NCI-H526 (cell line): ENCODE measurements around the gene SPATA21.
A peak's percentile ranks its signal among the peaks of the same experiment; 100 is the strongest.
"Not testable (repeated sequence)": the region's sequence is repeated elsewhere in the genome, so short reads cannot be mapped to it uniquely, and the experiment has no call there.

Experiments used
- DNase-seq, 2 experiments: peaks; one replicate each; lab custom pipeline; 2025; lab: John Stamatoyannopoulos, UW

Gene SPATA21

DNA sequence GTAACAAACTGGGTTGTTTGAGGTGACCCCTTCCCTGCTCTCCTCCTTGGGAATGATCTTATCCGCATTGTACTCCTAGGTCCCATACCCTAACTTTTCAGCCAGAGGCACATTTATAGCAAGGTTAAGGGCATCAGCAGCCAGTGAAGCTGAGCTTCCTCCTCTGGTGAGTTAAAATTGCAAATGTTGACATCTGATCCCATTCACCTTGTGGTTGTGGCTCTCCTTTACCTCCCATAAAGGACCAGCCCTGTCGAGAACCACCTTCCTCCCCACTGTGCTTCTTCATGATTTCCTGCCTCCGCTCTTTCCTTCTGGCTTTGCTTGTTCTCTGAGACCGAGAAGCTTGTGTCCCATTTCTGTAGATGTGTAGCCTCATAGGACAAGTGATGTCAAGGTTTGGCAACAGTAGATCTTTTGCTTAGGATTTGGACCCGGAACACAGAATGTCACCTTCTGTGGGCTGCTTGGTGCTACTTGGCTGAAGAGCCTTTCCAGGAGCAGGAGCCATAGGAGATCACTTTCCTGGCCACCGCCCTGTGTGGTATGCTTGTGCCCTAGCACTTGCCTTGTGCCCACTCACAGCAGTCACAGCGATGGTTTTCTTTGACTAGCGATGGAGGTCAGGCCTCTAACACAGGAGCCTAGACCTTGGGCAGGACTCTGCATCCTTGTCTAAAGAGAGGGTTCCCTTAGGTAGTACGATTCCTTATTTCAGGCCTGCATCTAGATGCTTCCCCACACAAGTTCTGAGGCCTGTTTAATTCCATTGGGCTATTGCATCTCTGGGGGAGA, 51.4 kb downstream of the SPATA21 start:
- no peak for DNase-seq

DNA sequence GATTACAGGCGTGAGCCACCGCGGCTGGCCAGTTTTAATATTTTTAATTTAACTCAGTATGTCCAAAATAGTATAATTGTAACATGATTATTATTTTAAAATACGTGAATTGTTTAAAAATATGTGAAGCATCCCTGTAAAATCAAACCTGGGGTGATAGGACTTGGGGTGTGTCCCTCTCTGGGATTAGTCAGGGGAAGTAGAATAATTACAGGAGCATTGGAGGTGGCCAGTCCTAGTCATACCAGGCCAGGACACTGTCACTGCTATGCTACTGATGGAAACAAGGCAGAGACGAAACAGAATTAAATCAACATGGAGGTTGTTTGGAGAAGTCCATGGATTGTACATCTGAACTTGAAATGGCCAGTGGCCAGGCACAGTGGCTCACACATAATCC, 53.3 kb downstream of the SPATA21 start:
- no peak for DNase-seq

DNA sequence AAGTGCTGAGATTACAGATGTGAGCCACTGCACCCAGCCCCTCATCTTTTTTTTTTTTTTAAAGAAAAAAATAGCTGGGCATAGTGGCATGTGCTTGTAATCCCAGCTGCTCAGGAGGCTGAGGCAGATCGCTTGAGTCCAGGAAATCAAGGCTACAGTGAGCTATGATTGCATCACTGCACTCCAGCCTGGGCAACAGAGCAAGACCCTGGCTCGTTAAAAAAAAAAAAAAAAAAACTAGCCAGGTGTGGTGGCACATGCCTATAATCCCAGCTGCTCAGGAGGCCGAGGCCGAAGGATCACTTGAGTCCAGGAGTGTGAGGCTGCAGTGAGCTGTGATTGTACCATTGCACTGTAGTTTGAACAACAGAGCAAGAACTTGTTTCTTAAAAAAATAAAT, 56.4 kb downstream of the SPATA21 start:
- no peak for DNase-seq

DNA sequence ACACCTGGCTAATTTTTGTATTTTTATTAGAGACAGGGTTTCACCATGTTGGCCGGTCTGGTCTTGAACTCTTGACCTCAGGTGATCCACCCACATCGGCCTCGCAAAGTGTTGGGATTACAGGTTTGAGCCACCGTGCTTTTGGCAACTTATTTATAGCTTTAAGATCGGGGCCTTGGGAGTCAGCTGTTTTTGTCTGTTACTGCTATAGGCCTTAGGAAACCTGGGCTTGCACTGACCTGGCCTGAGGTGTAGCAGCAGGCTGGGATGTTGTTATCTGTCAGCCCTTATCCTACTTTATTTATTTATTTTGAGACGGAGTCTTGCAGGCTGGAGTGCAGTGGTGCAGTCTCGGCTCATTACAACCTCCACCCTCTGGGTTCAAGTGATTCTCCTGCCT, 58.8 kb downstream of the SPATA21 start:
- DNase-seq, result no peak

DNA sequence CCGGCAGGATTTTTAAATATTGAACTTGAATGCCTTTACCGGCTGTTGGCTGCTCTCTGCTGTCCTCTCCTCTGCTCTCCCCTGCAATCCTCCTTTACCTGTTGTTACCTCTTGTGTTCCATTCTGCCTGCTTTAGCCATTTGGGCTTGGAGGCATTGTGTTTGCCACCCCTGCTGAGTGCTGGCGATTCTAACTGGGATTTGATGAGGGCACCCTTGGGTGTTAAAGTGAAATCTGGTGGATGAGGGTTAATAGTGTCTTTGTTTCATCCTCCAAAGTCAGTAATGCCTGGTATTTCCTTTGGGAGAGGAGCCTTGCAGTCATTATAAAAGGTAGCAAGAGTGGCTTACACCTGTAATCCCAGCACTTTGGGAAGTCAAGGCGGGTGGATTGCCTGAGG, 60.3 kb downstream of the SPATA21 start:
- DNase-seq, result no peak

DNA sequence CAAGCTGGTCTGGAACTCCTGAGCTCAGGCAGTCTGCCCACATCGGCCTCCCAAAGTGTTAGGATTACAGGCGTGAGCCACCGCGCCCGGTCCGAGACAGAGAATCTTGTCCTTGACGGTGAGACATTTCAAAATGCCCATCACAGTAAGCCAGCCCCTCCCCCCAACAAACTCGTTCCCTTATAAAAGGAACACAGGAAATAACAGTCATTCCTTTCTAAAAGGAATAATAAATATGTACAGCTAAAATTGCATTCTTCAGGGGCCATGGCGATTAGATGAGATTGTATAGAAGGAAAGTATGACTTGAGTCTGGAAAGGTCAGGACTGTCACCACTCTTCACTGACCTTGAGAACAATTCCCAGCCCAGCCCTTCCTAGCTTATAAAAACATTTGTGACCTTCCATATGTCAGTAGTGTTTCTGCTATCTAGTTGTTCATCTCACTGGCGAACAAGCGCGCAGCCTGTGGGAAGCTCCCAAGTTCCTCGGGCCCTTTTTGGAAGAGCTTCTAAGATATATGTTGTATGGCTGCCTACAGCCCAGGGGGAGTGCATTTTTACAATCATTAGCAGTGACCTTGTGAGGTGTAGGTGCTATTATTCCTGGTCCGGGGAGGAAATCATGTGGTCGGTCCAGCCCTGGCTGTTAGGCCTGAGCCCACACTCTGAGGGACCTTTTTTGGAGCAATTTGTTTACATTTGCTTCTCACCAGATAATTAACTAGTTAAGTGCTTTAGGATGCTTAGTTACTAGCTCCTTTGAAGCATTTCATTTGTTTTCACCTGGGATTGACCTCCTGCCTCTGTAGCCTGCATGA, 61.5 kb downstream of the SPATA21 start:
- DNase-seq, result no peak

DNA sequence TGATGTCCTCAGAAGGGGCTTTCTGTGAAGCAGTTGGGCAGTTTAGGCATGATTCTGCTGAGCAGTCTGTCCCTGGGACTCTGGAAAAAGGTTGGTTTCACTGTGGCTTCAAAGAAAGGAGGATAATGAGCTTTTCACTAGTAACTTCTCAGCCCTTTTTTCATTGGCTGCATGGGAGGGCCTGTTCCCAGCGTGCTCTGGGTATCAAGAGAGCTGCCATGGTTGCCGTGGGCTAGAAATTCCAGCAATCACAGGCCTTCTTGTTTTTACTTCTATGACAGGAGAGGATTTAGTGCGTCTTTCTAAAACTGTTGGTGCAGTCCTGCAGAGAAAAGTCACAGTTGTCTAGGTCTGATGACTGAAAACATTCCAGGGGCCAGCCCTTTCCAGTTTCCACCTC, 63.0 kb downstream of the SPATA21 start:
- no peak for DNase-seq

DNA sequence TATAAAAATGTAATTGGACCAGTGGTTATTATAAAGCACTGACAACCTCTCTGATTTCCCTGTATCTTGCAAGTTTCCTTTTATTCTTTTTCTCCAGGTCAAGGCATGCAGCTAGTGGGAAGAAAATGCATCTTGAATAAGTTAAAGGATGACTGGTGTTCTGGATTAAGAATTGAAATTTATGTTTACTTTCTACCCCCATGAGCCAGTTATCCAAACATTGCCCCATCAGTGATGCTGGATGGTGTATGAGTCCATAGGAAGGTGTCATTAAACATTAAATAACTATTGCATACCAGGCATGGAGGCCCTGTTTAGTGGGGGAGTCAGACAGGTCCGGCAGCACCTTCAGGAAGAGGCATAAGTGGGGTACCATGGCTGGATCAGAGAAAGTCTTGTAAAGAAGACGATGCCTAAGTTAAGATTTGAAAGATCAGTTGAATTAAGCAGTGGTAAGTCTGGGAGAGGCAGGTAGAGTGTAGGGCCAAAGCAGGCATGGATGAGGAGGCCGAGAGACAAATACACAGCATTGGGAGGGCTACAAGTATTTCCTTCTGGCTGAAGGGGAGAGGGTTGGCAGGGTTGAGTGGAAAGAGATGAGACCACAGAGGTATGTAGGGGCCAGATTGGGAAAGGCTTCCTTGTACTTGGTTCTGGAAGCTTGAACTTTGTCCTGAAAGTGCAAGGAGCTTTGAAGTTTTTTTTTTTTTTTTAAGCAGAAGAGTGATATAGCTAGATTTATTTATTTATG, 64.5 kb downstream of the SPATA21 start:
- DNase-seq, result no peak

DNA sequence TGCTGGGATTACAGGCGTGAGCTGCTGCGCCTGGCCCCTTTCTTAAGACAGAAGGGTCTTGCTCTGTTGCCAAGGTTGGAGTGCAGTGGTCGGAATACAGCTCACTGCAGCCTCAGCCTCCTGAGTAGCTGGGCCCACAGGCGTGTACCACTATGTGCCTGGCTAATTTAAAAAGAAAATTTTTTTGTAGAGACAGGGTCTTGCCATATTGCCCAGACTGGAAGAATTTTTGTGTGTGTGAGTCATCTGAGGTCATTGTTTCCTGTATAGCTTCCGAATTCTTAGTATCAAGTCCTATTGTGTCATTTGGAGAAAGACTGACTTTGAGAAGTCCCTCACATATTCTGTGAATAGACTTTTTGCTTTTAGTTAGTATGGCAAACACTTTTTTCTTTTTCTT, 65.5 kb downstream of the SPATA21 start:
- DNase-seq, result no peak

DNA sequence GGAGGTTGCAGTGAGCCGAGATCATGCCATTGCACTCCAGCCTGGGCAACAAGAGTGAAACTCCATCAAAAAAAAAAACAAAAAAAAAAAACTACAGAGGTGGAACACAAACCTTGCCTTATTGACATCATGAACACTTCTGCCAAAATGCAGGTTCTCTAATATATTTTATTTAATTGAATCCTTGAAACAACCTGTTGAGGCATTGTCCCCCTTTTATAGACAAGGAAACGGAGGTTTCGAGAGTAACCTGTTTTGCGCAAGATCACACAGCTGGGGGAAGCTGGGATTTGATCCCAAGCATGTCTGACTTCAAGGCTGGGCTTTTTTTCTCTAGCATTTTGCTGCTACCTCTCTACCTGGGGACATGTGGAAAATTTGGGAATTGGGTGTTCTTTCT, 67.4 kb downstream of the SPATA21 start:
- DNase-seq, result no peak

DNA sequence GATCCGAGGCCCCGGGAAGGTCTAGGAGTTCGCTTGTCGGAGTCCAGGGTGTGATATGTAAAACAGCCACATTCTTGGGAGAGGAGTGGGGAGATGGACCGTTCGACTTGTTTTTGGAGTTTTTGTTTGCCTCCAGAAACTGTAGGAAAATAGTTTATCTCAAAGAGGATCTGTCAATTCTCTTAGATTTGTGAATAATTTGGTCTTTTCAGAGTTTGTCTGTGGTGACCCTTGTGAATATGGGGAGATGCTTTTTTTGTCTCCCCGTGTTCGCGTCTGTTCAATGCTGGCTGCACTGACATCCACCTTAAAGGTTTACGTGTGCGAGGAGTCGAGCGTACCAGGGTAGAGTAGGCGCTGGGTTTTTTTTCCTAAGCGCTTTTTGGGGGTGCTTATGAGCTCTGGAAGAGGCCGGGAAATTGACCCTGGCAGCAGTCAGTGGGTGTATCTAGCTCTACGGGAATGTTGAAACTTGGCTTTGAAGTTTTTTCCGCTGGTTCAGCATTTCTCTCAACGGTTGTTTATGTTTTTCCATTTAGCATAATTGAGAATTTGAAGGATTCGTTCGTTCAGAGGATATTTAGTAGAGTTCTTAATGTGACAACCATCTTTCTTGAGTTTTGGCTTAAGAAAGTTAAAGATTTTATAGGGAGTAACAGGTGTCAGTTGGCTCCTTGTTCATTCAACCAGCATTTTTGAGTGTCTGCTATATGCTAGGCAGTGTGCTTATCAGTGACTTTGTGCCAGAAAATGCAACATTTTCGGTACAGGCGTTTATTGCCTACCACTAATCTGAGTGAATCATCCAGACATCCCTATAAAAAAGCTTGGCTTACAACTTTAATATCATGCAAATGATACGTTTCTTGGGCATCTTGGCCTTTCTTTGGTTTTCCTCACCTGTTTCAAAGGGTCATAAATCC, 69.0 kb downstream of the SPATA21 start:
- DNase-seq, result no peak

DNA sequence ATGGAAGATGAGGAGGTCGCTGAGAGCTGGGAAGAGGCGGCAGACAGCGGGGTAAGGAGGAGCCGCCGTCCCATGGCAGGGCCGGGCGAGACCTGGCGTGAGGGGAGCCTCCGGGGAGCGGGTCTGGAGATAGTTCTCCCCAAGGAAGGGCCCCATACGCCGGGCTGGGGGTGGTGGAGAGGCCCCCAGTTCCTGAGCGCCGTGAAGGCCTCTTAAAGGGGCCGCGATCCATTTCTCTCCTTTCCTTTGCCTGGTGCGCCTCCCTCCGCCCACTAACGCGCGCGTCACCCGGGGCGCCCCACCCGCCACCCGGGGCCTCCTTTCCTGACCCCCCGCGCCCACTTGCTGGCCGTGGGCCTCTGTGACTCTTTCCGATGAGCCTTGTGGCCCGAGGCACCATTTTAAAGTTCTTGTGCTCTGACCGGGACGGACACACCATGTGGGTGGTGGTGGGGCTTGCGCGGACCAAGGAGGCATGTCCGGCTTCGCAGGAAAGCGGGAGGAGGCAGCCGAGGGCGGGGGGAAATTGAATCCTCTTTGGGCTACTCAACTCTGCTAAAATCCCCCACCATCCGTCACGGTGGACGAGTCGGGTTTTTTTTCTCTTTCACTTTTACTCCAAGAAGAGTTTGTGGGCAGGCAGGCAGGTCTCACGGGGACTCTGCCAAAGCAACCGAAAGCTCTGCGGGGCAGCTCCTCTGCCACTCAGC, 69.8 kb downstream of the SPATA21 start:
- DNase-seq, result peak; percentile 86 to 92

DNA sequence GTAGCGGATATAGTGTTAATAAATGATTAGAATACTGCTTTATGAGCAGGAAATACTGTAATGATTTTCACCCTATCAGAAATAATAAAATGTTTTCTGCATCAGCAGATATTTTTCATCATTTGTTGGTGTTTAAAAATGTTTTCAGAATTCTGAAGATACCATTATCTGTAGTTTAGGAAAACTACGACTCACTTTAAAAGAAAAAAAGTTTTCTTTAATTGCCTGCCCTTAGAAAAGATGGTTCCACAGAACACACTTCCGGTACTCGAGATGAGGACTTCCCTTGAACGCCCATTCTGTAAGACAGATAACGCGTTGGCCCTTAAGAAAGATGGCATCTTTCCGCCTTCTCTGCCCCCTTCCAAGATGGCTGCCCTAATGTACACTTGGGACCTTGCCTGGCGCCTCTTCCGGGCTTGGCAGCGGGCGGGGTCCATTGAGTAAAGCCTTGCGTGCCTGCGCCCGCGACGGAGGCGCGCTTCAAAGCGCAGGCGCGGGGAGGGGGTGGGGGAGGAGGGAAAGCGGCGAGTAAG, 70.4 kb downstream of the SPATA21 start, which contains the start of gene SZRD1:
Gene SZRD1 (plus strand): TSS at position 521 of the 536 bp plus-strand sequence. CDS start 16 bp downstream, outside the sequence.
- peak; percentile 99 to 100 for DNase-seq

DNA sequence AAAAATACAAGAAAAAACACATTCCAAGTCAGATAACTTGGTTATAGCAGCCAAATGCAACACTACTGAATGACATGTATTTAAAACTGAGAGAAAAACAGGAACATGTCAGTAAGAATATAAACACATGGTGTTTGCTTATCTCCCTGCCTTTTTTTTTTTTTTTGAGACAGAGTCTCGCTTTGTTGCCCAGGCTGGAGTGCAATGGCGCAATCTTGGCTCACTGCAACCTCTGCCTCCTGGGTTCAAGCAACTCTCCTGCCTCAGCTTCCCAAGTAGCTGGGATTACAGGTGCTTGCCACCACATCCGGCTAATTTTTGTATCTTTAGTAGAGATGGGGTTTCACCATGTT, 72.1 kb downstream of the SPATA21 start:
- not testable (repeated sequence) for DNase-seq

DNA sequence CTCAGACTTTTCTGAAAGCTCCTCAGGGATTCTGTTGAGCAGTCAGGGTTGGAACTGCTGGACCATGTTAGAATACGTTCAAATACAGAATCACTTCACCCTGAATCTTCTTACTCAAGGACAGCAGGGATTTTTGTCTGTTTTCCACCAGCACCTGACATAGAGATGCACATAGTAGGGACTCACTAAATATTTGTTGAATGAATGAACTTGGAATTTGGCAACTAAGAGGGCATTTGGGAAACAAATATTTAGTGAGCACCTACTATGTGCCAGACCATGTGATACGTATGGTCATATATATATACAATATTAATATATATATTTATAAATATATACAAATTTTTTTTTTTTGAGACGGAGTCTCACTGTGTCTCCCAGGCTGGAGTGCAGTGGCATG, 80.4 kb downstream of the SPATA21 start:
- DNase-seq, result no peak

DNA sequence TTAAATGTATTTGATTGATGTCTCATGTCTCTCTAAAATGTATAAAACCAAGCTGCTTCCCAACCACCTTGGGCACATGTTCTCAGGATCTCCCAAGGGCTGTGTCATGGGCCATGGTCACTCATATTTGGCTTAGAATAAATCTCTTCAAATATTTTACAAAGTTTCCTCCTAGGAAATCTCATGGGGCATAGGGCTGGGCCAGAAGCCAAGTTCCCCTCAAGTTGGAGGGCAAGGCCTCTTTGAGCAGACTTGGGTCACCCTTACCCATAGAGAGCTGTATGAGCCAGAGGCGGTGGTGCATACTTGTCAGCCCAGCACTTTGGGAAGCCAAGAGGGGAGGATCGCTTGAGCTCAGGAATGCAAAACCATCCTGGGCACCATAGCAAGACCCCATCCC, 82.6 kb downstream of the SPATA21 start:
- no peak for DNase-seq

DNA sequence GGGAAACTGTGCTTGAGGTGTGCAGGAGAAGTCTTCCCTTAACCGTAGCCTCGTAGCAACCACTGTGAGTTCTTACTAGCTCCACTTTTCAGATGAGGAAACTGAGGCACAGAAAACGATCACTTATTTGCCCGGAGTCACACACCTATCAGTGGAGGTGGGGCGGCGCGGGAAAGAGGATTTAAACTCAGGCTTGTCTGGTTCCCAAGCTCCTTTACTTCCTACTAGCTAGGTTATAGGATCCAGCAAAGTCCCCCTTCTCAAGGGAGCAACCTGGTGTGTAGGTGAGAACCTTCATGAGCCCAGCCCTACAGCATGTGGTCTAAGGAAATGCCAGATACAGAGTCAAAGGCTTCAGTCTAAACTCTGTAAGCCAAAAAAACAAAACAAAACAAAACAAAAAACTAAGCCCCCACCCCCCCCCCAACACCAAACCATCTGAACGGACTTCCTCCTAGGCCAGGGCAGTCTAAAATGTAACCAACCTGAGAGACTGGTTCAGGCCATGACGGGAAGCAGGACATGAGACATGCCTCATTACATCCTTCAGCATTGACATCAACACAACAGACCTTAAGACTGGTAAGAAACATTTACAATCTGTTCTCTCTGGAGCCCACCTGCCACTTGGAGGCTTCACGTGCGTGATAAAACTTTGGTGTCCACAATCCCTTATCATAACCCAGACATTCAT, 84.2 kb downstream of the SPATA21 start:
- no peak for DNase-seq

DNA sequence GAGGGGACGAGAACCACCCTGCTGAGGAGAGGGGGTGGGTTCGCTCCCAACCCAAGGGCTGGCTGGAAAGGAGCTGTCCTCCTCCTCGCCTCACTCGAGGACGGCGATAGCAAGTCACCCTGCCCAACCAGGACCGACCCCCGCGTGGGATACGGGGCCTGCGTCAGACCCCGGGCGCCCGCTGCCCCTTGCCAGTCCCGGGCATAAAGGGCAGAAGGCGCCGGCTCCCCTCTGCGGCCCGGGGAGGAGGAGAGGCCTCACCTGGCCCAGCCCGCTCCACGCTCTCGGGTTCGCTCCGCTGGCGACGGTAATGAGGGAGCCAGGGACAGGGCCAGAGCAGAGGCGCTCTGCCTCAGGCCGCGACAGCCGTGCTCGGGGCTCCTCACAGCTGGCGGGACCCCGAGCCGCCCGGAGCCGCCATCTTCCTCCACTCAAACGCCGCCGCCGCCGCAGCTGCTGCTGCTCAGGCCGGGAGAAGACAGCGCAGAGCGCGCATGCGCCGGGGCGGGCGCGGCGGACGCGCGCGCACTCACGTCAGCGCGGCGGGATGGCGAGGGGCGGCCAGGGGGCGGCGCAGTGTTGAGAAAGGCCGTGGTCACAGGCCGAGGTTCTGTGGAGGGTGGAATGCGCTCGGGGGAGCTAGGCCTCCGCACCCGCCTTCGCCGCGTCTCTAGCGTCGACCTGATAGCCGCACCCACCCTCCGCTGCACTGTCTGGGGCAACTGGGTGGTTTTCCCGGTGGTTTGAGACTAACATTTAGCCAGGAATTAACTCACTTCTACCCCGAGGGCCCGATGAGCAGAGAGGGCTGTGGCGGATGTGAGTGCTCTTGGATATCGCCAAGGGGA, 85.0 kb downstream of the SPATA21 start, which contains the start of gene FBXO42:
Gene FBXO42 (minus strand): TSS at position 487 of the 848 bp plus-strand sequence. CDS start 37,062 bp downstream, outside the sequence.
- peak; percentile 79 to 97 for DNase-seq
